Measurements from ENCODE around the gene UGT2A1. TPM values are rescaled to one million over a fixed set of nuclear protein-coding genes. Genes with fewer than 3 reads are reported as not detected.
"Not testable (repeated sequence)": the region's sequence is repeated elsewhere in the genome, so short reads cannot be mapped to it uniquely, and the experiment has no call there.

Gene UGT2A1
- not detected for total RNA-seq

DNA sequence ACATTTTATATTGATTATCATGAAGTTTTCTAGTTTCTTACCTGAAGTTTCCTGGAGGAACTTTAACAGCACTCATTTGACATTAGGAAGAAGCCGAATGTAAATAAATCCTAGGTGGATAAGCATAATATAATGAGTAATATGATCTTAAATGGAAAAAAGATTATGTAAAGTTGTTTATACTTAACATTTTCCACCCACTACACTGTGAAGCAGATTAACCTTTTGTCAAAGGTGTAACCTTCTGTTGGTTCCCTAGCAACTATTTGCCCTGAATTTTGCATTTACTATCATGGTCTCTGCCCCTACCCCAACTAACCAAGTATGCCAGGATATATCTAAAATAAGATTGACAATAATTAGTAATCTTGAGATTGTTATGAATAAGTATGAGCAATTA lies at the start of gene UGT2A1:
Gene UGT2A1 (minus strand): TSS at position 101 of the 400 bp plus-strand sequence. CDS start 5,603 bp downstream, outside the sequence.
- ChIA-PET POLR2A (no interaction called here), CTCF (no interaction called here)

DNA sequence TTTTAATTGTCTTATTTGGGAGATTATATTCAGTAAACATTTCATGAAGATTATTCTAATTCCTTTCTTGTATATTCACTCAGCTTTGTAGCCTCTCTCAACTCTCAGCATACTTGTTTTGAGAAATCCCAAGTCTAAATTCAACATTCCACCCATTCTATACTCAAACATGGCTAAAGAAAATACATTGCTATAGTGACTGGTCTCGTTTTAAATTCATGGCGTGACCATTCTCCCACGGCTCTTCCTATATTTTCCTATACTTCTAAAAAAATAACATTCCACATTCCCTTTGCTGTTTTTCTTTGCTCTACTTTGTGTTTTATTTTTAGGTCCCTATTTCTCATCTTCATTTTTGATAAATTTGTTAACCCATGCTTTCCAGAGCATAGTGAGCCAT lies 49.2 kb upstream of the UGT2A1 start:
- ChIA-PET POLR2A (no interaction called here), CTCF (no interaction called here)

DNA sequence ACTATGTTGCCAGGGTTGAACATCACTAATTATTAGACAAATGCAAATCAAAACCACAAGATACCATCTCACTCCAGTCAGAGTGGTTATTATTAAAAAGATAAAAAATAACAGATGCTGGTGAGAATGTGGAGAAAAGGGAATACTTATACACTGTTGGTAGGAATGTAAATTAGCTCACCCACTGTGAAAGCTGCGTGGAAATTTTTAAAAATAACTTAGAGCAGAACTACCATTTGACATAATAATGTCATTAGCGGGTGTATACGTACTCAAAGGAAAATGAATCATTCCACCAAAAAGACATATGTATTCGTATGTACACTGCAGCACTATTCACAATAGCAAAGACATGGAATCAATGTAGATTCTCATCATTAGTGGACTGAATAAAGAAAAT lies 48.6 kb upstream of the UGT2A1 start:
- POLR2A ChIA-PET = no interaction called here
- CTCF ChIA-PET = no interaction called here

DNA sequence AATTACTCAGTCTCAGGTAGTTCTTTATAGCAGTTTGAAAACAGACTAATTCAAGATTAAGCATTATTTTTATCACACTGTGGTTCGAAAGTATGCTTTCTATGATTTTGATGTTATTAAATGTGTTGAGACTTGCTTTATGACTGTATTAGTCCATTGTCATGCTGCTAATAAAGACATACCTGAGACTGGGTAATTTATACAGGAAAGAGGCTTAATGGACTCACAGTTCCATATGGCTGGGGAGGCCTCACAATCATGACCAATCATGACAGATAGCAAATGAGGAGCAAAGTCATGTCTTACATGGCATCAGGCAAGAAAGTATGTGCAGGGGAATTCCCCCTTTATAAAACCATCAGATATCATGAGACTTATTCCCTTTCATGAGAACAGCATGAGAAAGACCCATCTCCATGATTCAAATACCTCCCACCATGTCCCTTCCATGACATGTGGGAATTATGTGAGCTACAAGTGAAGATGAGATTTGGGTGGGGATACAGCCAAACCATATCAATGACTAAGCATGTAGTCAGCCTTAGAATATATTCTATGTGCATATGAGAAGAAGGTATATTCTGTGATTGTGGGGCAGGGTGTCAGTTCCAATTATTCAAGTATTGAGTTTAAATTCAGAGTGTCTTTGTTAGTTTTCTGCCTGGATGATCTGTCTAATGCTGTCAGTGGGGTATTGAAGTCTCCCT lies 44.6 kb upstream of the UGT2A1 start:
- ChIA-PET CTCF (no interaction called here), POLR2A (no interaction called here)

DNA sequence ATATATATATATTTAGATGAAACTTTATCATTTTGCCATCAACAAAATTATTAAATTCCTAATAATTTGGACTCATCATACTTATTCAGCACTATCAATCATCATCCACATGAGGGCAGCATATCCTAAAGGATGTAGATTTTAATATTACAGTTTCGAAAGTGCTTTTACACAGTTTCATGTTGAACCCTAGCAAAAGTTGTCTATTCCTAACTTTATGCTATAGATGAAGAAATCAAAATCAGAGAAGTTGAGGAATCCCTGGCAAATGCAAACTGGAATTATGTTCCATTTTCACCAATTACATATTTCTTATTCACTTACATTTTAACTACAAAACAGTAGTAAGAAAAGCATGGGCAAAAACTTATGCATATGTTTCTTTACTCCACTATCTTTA lies 36.6 kb upstream of the UGT2A1 start:
- ChIA-PET POLR2A (no interaction called here), CTCF (no interaction called here)

DNA sequence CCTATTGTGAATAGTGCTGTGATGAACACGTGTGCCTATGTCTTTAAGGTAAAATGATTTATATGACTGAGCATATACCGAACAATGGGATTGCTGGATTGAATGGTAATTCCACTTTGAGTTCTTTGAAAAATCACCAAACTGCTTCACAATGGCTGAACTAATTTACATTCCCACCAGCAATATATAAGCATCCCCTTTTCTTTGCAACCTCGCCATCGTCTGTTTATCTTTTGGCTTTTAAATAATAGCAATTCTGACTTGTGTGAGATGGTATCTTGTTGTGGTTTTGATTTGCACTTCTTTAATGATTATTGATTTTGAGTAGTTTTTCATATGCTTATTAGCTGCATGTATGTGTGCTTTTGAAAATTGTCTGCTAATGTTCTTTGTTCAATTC lies 31.8 kb upstream of the UGT2A1 start:
- CTCF ChIA-PET = no interaction called here
- POLR2A ChIA-PET = no interaction called here

DNA sequence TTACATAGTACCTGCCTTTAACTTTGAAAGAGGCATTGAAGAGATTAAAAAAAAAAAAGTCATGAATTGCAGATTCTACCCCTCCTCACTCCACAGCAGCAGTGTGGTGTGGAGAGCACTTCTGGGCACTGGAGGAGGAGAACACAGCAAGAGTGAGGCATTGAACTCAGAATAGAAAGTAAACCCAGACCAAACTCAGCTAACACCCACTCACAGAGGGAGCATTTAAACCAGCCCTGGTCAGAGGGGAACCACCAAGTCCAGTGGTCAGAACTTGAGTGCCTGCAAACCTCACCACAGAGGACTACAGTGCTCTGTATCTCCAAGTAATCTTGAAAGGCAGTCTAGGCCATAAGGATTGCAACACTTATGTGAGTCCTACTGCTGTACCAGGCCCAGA lies 15.6 kb upstream of the UGT2A1 start:
- ChIA-PET POLR2A (no interaction called here), CTCF (no interaction called here)

DNA sequence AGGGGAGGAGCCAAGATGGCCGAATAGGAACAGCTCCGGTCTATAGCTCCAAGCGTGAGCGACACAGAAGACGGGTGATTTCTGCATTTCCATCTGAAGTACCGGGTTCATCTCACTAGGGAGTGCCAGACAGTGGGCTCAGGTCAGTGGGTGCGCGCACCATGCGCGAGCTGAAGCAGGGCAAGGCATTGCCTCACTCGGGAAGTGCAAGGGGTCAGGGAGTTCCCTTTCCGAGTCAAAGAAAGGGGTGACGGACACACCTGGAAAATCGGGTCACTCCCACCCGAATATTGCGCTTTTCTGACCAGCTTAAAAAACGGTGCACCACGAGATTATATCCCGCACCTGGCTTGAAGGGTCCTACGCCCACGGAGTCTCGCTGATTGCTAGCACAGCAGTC lies 11.0 kb upstream of the UGT2A1 start:
- CTCF ChIA-PET, POLR2A ChIA-PET: not testable (repeated sequence)

DNA sequence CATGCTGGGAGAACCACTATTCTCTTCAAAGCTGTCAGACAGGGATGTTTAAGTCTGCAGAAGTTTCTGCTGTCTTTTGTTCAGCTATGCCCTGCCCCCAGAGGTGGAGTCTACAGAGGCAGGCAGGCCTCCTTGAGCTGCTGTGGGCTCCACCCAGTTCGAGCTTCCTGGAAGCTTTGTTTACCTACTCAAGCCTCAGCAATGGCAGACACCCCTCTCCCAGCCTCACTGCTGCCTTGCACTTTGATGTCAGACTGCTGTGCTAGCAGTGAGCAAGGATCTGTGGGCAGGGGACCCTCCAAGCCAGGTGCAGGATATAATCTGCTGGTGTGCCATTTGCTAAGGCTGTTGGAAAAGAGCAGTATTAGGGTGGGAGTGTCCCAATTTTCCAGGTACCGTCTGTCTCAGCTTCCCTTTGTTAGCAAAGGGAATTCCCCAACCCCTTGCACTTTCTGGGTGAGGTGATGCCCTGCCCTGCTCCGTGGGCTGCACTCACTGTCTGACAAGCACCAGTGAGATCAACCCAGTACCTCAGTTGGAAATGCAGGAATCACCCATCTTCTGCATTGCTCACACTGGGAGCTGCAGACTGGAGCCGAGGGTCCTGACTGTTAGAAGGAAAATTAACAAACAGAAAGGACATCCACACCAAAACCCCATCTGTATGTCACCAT lies 8.2 kb upstream of the UGT2A1 start:
- POLR2A ChIA-PET, CTCF ChIA-PET: not testable (repeated sequence)

DNA sequence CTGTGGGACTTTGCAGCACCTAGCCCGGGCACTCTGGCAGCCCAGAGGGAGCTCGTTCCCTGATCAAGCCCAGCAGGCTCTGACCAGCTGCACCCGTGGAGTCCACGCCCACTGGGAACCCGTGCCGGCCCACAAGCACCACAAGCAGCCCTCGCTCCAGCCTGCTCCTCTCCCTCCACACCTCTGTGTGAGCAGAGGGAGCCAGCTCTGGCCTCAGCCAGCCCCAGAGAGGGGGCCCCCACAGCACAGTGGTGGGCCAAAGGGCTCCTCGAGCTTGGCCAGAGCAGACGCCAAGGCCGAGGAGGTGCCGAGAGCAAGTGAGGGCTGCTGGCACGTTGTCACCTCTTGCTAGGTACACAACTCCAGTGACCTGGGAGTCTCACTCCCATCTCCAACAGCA lies 5.1 kb upstream of the UGT2A1 start:
- ChIA-PET CTCF (no interaction called here), POLR2A (no interaction called here)

DNA sequence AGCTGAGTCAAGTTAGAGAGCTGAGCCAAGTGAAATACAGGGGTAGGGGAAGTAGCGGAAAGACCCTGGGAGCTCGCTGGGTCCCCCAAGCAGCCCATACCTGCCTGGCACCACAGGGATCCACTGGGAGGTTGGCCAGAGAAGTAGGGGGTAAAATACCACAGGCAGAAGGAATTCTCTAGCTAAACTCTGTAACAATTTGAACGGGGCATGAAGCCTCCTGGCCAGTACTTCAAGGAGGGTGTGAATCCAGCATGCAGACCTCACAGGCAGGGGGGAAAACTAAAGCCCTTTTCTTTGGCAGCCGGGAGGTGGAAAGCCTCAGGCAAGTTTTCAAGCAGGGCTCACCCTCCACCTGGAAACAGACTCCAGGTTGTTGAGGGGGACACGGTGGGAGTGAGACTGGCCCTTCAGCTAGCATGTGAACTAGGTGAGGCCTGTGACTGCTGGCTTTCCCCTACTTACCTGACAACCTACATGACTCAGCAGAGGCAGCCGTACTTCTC lies 3.7 kb upstream of the UGT2A1 start:
- CTCF ChIA-PET = no interaction called here
- POLR2A ChIA-PET = no interaction called here

DNA sequence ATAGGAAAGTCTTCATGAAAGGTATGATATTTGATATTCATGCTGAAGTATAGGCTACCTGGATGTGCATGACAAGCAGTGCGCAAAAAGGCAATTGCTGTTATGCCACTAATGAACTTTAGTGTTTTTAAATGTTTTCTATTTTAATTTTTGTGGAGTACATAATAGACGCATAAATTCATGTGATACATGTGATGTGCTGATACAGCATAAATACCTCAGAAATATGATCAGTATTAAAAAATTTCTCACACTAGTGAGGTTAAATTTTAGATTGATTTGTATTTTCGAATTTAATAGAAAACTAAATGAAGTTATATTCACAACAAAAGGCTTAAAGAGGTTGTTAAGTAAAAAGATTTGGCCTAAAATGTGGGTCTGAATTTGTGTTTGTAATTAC lies 2.2 kb downstream of the UGT2A1 start:
- ChIA-PET POLR2A (no interaction called here), CTCF (no interaction called here)

DNA sequence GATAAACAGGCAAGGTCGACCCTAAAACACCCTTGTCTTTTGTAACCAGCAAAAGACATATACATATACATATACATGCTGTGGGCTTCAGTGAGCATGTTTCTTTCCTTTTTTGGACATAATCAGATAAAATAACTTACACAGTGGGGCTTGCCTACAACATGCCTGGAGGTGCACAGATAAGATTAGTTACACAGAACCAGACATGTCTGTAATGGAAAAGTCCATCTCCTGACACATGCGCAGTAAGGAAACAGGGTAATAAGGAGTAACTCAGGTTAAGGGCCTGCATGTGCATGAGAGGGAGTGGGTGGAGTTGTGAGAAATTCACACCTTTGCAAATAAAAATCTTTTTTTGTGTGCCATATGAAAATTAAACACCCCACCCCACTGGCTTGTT lies 3.4 kb downstream of the UGT2A1 start:
- ChIA-PET CTCF (no interaction called here), POLR2A (no interaction called here)

DNA sequence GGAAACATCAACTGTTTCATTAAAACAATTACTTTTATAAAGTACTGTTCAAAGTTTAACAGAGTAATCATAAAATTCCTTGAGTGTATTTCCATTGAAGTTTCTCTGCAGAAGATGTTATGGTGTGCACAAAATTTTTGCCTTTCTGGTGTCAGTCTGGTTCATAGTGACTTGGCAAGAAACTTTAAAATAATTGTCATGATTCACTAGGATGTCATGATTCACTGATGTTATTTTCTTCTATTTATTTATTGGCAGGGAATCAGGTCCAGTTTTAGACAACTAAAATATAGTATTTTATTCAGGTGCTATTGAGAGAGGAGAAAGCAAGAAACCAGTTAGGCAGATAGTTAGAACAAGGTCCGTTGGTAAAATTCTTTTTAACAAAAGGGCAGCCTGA lies 3.8 kb downstream of the UGT2A1 start:
- ChIA-PET CTCF (no interaction called here), POLR2A (no interaction called here)

DNA sequence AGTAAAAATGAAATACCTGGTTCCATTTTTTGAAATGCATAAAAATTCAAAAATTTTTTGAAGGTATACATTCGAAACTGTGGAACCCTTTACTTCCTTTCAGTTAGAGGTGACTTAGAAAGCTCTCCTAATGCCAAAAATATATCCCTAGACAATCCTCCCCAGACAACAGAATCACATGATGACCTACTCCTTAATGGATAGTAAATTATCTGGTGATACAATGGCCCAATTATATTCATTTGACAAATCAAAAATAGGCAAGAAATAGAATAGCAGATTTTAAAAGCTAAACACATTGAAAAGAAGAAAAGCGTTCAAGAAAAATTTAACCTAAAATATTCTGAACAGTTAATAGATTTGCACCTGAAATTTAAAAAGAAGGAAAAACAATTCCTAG lies 10.1 kb downstream of the UGT2A1 start:
- CTCF ChIA-PET = no interaction called here
- POLR2A ChIA-PET = no interaction called here

DNA sequence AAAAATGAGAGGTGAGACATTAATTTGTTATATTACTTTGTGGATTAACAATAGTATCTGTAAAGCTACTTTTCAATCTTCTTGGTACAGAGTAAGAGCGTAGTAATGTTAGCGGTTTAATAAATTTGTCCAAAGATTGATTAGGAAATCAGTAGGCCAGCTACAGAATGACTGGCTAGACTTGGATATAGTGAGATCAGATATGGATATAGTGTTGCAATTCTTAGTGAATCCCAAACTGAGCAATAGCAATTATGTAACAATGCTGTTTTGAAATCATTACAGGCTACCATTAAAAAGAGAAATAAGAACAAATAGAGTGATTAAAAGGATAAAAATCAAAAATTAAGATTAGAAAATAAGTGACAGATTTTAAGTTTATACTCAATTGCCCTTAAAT lies 12.8 kb downstream of the UGT2A1 start:
- CTCF ChIA-PET = no interaction called here
- POLR2A ChIA-PET = no interaction called here

DNA sequence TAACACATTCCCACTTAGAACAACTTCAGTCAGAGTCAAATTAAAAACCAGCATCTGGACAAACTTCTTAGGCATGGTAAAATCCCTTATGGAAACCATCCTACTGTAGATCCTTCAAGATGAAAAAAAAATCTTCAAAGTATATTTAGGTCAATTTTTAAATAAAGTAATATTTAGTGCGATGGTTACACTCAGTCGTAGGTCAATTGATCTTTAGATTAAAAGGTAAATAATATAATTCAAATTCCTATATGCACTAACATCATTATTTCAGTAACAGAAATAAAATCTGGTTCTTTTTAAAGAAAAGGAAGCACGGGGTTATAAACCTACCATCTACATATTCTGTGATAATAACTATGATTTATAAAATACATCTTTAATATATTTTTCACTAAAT lies 13.5 kb downstream of the UGT2A1 start, which contains the start of gene UGT2A2:
Gene UGT2A2 (minus strand): TSS at position 101 of the 400 bp plus-strand sequence. CDS start 2 bp downstream, at position 99.
- POLR2A ChIA-PET = no interaction called here
- CTCF ChIA-PET = no interaction called here

DNA sequence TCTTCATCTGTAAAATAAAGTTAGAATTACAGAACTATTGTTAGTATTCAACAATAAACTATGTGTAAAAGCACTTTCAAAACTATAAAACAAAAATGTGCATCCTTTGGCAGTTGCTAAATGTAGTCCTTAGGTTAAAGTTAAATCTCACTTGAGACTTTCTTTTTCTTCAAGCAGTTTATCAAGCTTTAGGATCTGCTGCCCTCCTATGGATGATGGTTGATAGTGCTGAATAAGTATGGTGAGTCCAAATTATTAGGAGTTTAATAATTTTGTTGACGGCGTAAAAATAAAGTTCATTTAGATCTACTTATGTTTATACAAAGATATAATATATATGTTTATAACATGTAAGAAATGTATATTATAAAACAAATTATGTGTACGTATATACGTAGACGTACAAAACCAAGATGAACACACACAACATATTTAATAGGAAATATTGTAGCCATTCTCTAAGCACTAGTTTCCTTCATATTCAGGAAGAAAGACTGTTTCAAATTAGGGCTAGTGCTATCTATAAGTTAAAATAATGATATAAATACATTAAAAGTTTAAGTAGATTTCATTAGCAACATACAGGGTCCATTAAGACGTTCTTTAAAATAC lies 35.9 kb downstream of the UGT2A1 start:
- ChIA-PET CTCF (no interaction called here), POLR2A (no interaction called here)

DNA sequence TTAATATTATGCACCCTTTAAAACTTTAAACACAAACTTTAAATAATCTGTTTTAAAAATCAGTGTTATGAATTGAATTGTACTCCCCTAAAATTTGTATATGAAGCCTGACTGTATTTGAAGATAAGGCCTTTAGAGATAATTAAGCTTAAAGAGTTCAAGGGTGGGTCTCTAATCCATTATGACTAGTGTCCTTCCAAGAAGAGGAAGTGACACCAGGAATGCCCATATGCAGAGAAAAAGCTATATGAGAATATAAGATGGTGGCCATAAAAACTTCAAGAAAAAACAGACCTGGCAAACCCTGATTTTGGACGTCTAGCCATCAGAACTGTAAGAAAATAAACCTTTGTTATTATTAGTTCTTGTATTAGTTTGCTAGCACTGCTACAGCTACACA lies 42.6 kb downstream of the UGT2A1 start:
- CTCF ChIA-PET = no interaction called here
- POLR2A ChIA-PET = no interaction called here

DNA sequence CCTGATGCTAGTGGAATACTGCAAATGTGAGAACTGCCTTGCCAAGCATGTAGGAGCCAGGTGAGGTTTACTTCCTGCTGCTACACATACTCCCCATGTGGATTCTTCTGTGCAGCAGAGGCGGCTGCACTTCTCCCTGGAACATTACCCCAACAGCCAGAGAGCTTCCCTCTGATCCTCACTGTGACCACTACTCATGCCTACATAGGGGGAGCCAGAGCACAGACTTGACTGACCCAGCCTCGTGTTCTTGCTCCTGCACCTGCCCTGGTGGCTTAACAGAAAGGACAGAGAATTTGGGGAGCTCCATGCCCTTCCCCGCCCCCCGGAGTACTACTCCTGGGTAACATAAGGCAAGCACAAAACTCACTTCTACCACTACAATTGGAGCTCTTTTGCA lies 52.0 kb downstream of the UGT2A1 start:
- ChIA-PET CTCF (no interaction called here), POLR2A (no interaction called here)

DNA sequence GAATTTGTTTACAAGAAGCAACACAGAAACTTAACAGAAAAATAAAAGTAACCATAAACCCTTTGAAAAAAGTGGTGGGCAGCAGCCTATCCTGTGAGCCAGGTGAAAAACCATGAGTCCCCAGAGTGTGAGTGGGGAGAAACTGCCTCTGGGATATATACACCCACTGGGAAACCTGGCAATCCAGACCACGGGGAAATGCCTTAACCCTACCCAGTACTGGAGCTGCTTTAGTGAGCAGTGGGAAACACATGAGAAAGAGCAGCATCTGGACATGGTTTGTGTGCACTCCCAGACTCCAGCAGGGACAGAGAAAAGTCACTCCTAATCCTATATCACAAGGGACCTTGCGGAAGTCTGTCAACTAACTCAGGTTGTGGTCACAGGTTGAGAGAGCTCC lies 53.0 kb downstream of the UGT2A1 start:
- POLR2A ChIA-PET = no interaction called here

DNA sequence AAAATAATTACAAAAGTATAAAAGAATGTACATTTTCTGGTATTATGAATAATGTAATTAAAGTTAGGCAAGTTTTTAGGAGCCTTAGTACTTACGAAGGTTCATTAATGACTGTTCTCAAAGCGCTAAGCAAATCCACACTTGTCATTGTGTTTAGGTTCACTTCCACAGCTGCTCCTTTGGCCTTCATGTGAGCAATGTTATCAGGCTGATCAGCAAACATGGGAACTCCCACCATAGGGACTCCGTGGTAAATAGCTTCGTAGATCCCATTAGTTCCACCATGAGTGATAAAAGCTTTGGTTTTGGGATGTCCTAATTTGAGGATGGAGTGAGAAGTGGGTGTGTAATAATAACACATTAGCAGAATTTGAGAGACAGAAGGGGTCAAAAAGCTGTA lies 58.7 kb downstream of the UGT2A1 start:
- CTCF ChIA-PET = no interaction called here
- POLR2A ChIA-PET = no interaction called here

More for the DNA sequence above, 53.0 kb downstream of the UGT2A1 start:
- CTCF ChIA-PET = no interaction called here

Data from activated CD8-positive, alpha-beta memory T cell treated with anti-CD3 and anti-CD28 coated beads for 36 hours (primary cell).